Mesenchymal stem cell (in vitro differentiated cells and primary cell): ENCODE measurements around the gene PPP1R9A.

ENCODE experiments used
- DNase-seq: peaks from one replicate; pipeline ENCODE4 v3.0.0-alpha.2; 2013
- H2AFZ ChIP-seq: one replicate; pipeline ENCODE4 v1.6.1; 2013; ENCODE audit warnings: low read depth, mild to moderate bottlenecking, control low read depth, inconsistent platforms, low read length, moderate library complexity
- H2AK5ac ChIP-seq: 2 replicates; pipeline ENCODE4 v1.6.1; 2013; ENCODE audit warnings: low read length, moderate library complexity, mild to moderate bottlenecking, inconsistent platforms; ENCODE audit not compliant: severe bottlenecking
- H2BK120ac ChIP-seq: one replicate; pipeline ENCODE4 v1.6.1; 2013; ENCODE audit warnings: low read depth, mild to moderate bottlenecking, inconsistent platforms, low read length, moderate library complexity
- H2BK12ac ChIP-seq, 2 experiments: one replicate each; pipeline ENCODE4 v1.6.1; 2013; ENCODE audit warnings: inconsistent platforms in 2 of 2, low read length in 2 of 2, mild to moderate bottlenecking in 2 of 2, moderate library complexity in 2 of 2, control low read depth in 1 of 2
- H2BK15ac ChIP-seq: one replicate; pipeline ENCODE4 v1.6.1; 2013; ENCODE audit warnings: mild to moderate bottlenecking, low read depth, inconsistent platforms; ENCODE audit not compliant: poor library complexity, severe bottlenecking
- H2BK5ac ChIP-seq: 2 replicates; pipeline ENCODE4 v1.6.1; 2013; ENCODE audit warnings: low read depth, mild to moderate bottlenecking, low read length, control low read depth, inconsistent platforms; ENCODE audit not compliant: poor library complexity, severe bottlenecking
- H3K14ac ChIP-seq, 2 experiments: one replicate each; pipeline ENCODE4 v1.6.1; 2013; ENCODE audit warnings: inconsistent platforms in 2 of 2, low read length in 2 of 2, control low read depth in 1 of 2, mild to moderate bottlenecking in 1 of 2, moderate library complexity in 1 of 2
- H3K18ac ChIP-seq, 2 experiments: one replicate each; pipeline ENCODE4 v1.6.1; 2013; ENCODE audit warnings: inconsistent platforms in 2 of 2, low read length in 2 of 2, control low read depth in 1 of 2, low read depth in 1 of 2, mild to moderate bottlenecking in 1 of 2
- H3K23ac ChIP-seq, 2 experiments: one replicate each; pipeline ENCODE4 v1.6.1; 2013; ENCODE audit warnings: inconsistent platforms in 2 of 2, low read length in 2 of 2, mild to moderate bottlenecking in 2 of 2, moderate library complexity in 2 of 2, control low read depth in 1 of 2
- H3K27ac ChIP-seq: 2 replicates; pipeline ENCODE4 v1.5.1; 2013; ENCODE audit warnings: mild to moderate bottlenecking, moderate library complexity, low read length, control low read depth, inconsistent platforms; ENCODE audit not compliant: poor library complexity, severe bottlenecking
- H3K27me3 ChIP-seq, 2 experiments: 2 replicates each; pipeline versions ENCODE4 v1.6.1 to v1.7.0; 2013; ENCODE audit warnings: low read length in 2 of 2, mild to moderate bottlenecking in 2 of 2, moderate library complexity in 2 of 2, control low read depth in 1 of 2, inconsistent platforms in 1 of 2; ENCODE audit not compliant: control insufficient read depth in 1 of 2, insufficient read depth in 1 of 2
- H3K36me3 ChIP-seq, 2 experiments: 2 replicates each; pipeline versions ENCODE4 v1.6.1 to v1.7.0; 2013; ENCODE audit warnings: low read length in 2 of 2, control low read depth in 1 of 2, inconsistent platforms in 1 of 2, low read depth in 1 of 2, mild to moderate bottlenecking in 1 of 2; ENCODE audit not compliant: insufficient read depth in 2 of 2, control insufficient read depth in 1 of 2
- H3K4ac ChIP-seq, 2 experiments: one replicate each; pipeline ENCODE4 v1.6.1; 2013; ENCODE audit warnings: inconsistent platforms in 2 of 2, low read length in 2 of 2, mild to moderate bottlenecking in 2 of 2, moderate library complexity in 2 of 2, control low read depth in 1 of 2, low read depth in 1 of 2
- H3K4me1 ChIP-seq: 2 replicates; pipeline ENCODE4 v1.6.1; 2013; ENCODE audit warnings: low read depth, low read length, control low read depth; ENCODE audit not compliant: control insufficient read depth, insufficient read depth
- H3K4me2 ChIP-seq: 2 replicates; pipeline ENCODE4 v1.6.1; 2013; ENCODE audit warnings: low read length, mild to moderate bottlenecking, inconsistent platforms; ENCODE audit not compliant: poor library complexity, severe bottlenecking
- H3K4me3 ChIP-seq, 2 experiments: 2 replicates each; pipeline versions ENCODE4 v1.5.1 to v1.7.0; 2013; ENCODE audit warnings: low read length in 2 of 2, mild to moderate bottlenecking in 2 of 2, control low read depth in 1 of 2, low read depth in 1 of 2; ENCODE audit not compliant: insufficient read depth in 1 of 2
- H3K79me1 ChIP-seq: replicated peaks from 2 replicates; pipeline ENCODE4 v1.6.1; 2013; ENCODE audit warnings: mild to moderate bottlenecking, control low read depth, low read length, inconsistent platforms; ENCODE audit not compliant: poor library complexity, severe bottlenecking
- H3K9ac ChIP-seq: 2 replicates; pipeline ENCODE4 v1.7.0; 2013; ENCODE audit warnings: mild to moderate bottlenecking, low read length, moderate library complexity
- H3K9me3 ChIP-seq: 2 replicates; pipeline ENCODE4 v1.7.0; 2013; ENCODE audit warnings: mild to moderate bottlenecking, low read length; ENCODE audit not compliant: control insufficient read depth
- H4K8ac ChIP-seq: one replicate; pipeline ENCODE4 v1.6.1; 2013; ENCODE audit warnings: inconsistent platforms, mild to moderate bottlenecking, low read length, moderate library complexity
- H4K91ac ChIP-seq: one replicate; pipeline ENCODE4 v1.6.1; 2013; ENCODE audit warnings: mild to moderate bottlenecking, low read length, inconsistent platforms
- WGBS: methylation state at CpG from one replicate; pipeline ENCODE4 v1.1.7; 2013; ENCODE audit warnings: mixed read lengths; 5-methylcytosine and 5-hydroxymethylcytosine counted together

Gene PPP1R9A

DNA sequence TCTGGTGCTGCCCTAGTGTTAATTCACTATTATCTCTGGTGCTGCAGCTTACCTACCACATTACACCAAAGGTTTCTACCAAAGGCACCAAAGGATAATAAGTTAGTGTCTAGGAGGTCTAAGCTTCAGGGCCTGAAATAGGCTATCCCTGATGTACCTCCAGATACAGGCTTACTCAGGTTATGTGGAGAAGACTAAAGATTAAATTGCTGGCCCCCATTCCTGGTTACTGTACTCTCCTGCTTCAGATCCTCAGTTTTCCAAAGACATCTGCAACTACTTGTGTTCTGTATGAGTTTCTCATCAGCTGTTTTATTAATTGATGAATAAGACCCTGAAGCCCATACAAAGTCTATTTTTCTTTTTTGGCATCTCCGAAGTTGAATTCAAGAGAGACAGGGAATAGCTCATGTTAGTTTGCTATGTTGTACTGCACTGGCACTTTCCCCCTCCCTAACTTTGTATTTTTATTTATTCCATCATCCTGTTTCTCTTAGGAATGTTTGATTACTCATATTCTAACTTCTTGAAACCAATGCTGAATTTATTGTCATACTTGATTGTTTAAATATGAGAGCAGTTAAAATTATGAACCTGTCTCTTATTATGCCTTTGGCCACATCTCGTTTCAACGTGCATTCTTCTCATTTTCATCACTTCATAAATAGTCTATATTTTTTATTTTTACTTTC, 331.0 kb downstream of the PPP1R9A start:
- Histone ChIP-seq H2BK5ac (no peak overlapping the region), H3K9me3 (no peaks in the 10 kb centered on the region), H4K91ac (no peak overlapping the region), H2BK12ac (no peak overlapping the region), H4K8ac (no peak overlapping the region), H3K27me3 (no peaks in the 10 kb centered on the region), H3K36me3 (no peaks in the 10 kb centered on the region), H3K4ac (no peak overlapping the region), H3K4me3 (peak overlapping the region in 1 of 2 experiments; percentile 56), H3K9ac (peak overlapping the region; percentile 75), H3K14ac (no peak overlapping the region), H3K27ac (no peak overlapping the region), H2AK5ac (no peak overlapping the region), H3K4me1 (no peaks in the 10 kb centered on the region), H2BK15ac (no peak overlapping the region), H2BK120ac (no peak overlapping the region), H3K4me2 (no peak overlapping the region), H3K23ac (no peak overlapping the region), H3K18ac (no peak overlapping the region), H2AFZ (no peak overlapping the region), H3K79me1 (no peaks in the 10 kb centered on the region)
- no CpG with 5 or more reads among the region's 3 CpGs for WGBS
- no peak for DNase-seq

GRCh38 chr7:95240921-95241320, 333.5 kb downstream of the PPP1R9A start:
- Histone ChIP-seq H3K79me1 (no peaks in the 10 kb centered on the region), H3K9ac (no peak overlapping the region), H3K27ac (no peak overlapping the region), H2BK5ac (no peak overlapping the region), H3K36me3 (no peaks in the 10 kb centered on the region), H2BK120ac (no peak overlapping the region), H3K23ac (no peak overlapping the region), H3K9me3 (no peaks in the 10 kb centered on the region), H3K18ac (no peak overlapping the region), H3K4me3 (no peak overlapping the region), H2AFZ (no peak overlapping the region), H3K4me1 (peaks cover 2% of the 10 kb centered on the region), H3K4ac (no peak overlapping the region), H2BK15ac (no peak overlapping the region), H4K91ac (no peak overlapping the region), H2BK12ac (no peak overlapping the region), H3K27me3 (peaks cover 0 to 3% of the 10 kb centered on the region in 2 experiments), H3K14ac (no peak overlapping the region), H2AK5ac (no peak overlapping the region), H4K8ac (no peak overlapping the region), H3K4me2 (no peak overlapping the region)
- DNase-seq: no peak
- WGBS: no CpG with 5 or more reads among the region's 1 CpG

DNA sequence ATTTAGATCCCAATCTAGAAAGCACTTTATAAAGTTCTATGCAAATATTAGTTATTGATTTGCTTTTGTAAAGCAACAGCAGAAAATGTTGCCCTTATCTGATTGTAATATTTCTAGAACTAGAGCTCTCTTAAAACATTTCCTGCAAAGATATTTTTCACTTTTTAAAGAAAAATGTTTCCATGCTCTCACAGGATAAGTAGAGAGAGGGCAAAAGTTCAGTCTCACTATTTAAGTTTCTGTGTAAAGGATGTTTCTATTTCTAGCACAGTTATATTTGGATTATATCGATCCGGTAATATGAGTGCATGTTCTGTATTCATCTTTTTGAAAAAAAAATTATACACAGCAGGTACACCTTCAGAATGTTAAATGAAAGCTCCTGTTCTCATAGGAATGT, 334.9 kb downstream of the PPP1R9A start:
- Histone ChIP-seq H2AK5ac (no peak overlapping the region), H3K4me2 (no peak overlapping the region), H3K4me1 (peaks cover 2% of the 10 kb centered on the region), H3K4me3 (no peak overlapping the region), H3K27me3 (peaks cover 0 to 3% of the 10 kb centered on the region in 2 experiments), H2BK12ac (no peak overlapping the region), H3K9me3 (no peaks in the 10 kb centered on the region), H3K36me3 (no peaks in the 10 kb centered on the region), H2BK15ac (no peak overlapping the region), H4K8ac (no peak overlapping the region), H3K79me1 (no peaks in the 10 kb centered on the region), H2BK120ac (no peak overlapping the region), H3K4ac (no peak overlapping the region), H3K18ac (no peak overlapping the region), H3K23ac (no peak overlapping the region), H2AFZ (no peak overlapping the region), H2BK5ac (no peak overlapping the region), H3K27ac (no peak overlapping the region), H4K91ac (no peak overlapping the region), H3K9ac (no peak overlapping the region), H3K14ac (no peak overlapping the region)
- no CpG with 5 or more reads among the region's 2 CpGs for WGBS
- no peak for DNase-seq

GRCh38 chr7:95244616-95245015, 337.2 kb downstream of the PPP1R9A start:
- H2BK5ac ChIP-seq: no peak overlapping the region

More at GRCh38 chr7:95244616-95245015, 337.2 kb downstream of the PPP1R9A start:
- H2BK12ac ChIP-seq: no peak overlapping the region
- H2AFZ ChIP-seq: no peak overlapping the region
- H3K9me3 ChIP-seq: no peaks in the 10 kb centered on the region
- no peak overlapping the region for H3K27ac ChIP-seq
- no peak overlapping the region for H3K4me2 ChIP-seq
- no peak overlapping the region for H3K4ac ChIP-seq
- H3K4me3 ChIP-seq: no peak overlapping the region
- H3K9ac ChIP-seq: no peak overlapping the region
- peaks cover 0 to 3% of the 10 kb centered on the region in 2 experiments for H3K27me3 ChIP-seq
- H3K14ac ChIP-seq: no peak overlapping the region
- DNase-seq: no peak
- no peak overlapping the region for H4K91ac ChIP-seq
- H2BK120ac ChIP-seq: no peak overlapping the region
- H3K36me3 ChIP-seq: no peaks in the 10 kb centered on the region
- H3K23ac ChIP-seq: no peak overlapping the region
- H2AK5ac ChIP-seq: no peak overlapping the region
- no peak overlapping the region for H4K8ac ChIP-seq
- no peak overlapping the region for H3K18ac ChIP-seq
- H3K4me1 ChIP-seq: peaks cover 2% of the 10 kb centered on the region
- H3K79me1 ChIP-seq: no peaks in the 10 kb centered on the region
- H2BK15ac ChIP-seq: no peak overlapping the region
